NCI-H510A treated with DMSO at 0.1 percent for 48 hours (cell line): ENCODE measurements around the gene MRGPRD.

Source experiments
- DNase-seq: peaks from one replicate; lab custom pipeline; 2025; lab: John Stamatoyannopoulos, UW

The MRGPRD gene

GRCh38 chr11:68946416-68947090 is 34.2 kb downstream of the MRGPRD start:
- no peak for DNase-seq

- DNase-seq = no peak
These were observed 38.0 kb downstream of the MRGPRD start for GRCh38 chr11:68942751-68943271.

- DNase-seq = no peak
These were observed 38.6 kb downstream of the MRGPRD start for GRCh38 chr11:68942095-68942620.

GRCh38 chr11:68941324-68942094 is 39.3 kb downstream of the MRGPRD start:
- DNase-seq = no peak

GRCh38 chr11:68940651-68941323 is 40.0 kb downstream of the MRGPRD start:
- DNase-seq = no peak

- no peak for DNase-seq
These were observed 40.9 kb downstream of the MRGPRD start for GRCh38 chr11:68939583-68940555.

- no peak for DNase-seq
These were observed 41.8 kb downstream of the MRGPRD start for GRCh38 chr11:68938816-68939582.

- DNase-seq = no peak
These were observed 42.7 kb downstream of the MRGPRD start for GRCh38 chr11:68938088-68938487.

GRCh38 chr11:68936676-68937620 is 43.8 kb downstream of the MRGPRD start:
- no peak for DNase-seq

GRCh38 chr11:68936358-68936636 is 44.5 kb downstream of the MRGPRD start:
- no peak for DNase-seq

GRCh38 chr11:68935516-68936357 is 45.0 kb downstream of the MRGPRD start:
- DNase-seq = no peak

GRCh38 chr11:68935066-68935465 is 45.7 kb downstream of the MRGPRD start:
- no peak for DNase-seq

- DNase-seq = no peak
These were observed 46.1 kb downstream of the MRGPRD start for GRCh38 chr11:68934666-68935065.

- no peak for DNase-seq
These were observed 46.5 kb downstream of the MRGPRD start for GRCh38 chr11:68934321-68934645.

- DNase-seq = no peak
These were observed 47.0 kb downstream of the MRGPRD start for GRCh38 chr11:68933605-68934320.

- DNase-seq = no peak
These were observed 47.7 kb downstream of the MRGPRD start for GRCh38 chr11:68932933-68933577.

- no peak for DNase-seq
These were observed 48.4 kb downstream of the MRGPRD start for GRCh38 chr11:68932358-68932757.

GRCh38 chr11:68931911-68932310 is 48.9 kb downstream of the MRGPRD start:
- no peak for DNase-seq
